Right ventricle myocardium inferior (tissue), 1 donor: ENCODE results near the gene OR2H1. TPM values are rescaled to one million over a fixed set of nuclear protein-coding genes. Genes with fewer than 3 reads are reported as not detected.
"Not testable (repeated sequence)": the region's sequence is repeated elsewhere in the genome, so short reads cannot be mapped to it uniquely, and the experiment has no call there.

Source experiments
- ATAC-seq: fragments of 200-7000 bp; cut with Tn5 transposase; one replicate; pipeline ENCODE4 v1.9.1; 2020; ENCODE audit warnings: mild to moderate bottlenecking, moderate library complexity
- DNase-seq: peaks from one replicate; pipeline ENCODE4 v3.0.0; 2021; ENCODE audit errors: missing footprints
- intact Hi-C: fragments of 100-400 bp; cut with DNase I; formaldehyde crosslinking; loops from one replicate; pipeline ENCODE4 v1.11.0; 2022
- long read RNA-seq: library from polyadenylated mRNA; unstranded; transcript quantifications from one replicate; pipeline ENCODE4 v2.0.0, GENCODE V29; 2021
- total RNA-seq: library from RNA; stranded (reverse); fragmentation: NEBNext Ultra II Directional; extraction: Animal tissue kit (Norgen Biotek cat#: 25700); gene quantifications from one replicate; pipeline ENCODE4 v1.2.1, GENCODE V29; 2021
- donor health status: DM: no; HTN: yes; CAD: no; lungs with severe emphysema.

OR2H1 gene
- not detected for total RNA-seq
- long read RNA-seq = 0 reads

DNA sequence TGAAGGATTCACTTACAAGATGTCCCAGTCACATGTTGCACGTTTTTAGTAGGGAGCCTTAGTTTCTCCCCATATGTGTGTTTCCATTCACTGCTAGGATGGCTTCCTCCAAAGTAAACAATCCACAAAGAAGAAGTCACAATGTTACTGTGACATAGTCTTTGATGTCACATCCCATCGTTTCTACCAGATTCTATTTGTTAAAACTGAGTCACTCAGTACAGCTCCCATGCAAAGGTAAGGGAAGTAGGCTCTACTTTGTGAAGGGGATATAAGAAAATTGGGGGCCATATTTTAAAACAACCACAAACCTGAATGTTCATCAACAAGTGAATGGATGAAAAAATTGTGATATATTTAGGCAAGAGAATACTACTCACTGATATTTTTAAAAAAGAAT lies at the start of gene OR2H1, which contains the start of gene OR11A1:
Gene OR2H1, plus strand, starts transcription at position 185 of the 400 bp plus-strand sequence. CDS start 4,615 bp downstream, outside the sequence.
Gene OR11A1, minus strand, starts transcription at position 101 of the 400 bp plus-strand sequence. CDS start 29,430 bp downstream, outside the sequence.
- intact Hi-C loops = no loop called here
- no peak for ATAC-seq
- DNase-seq = no peak

DNA sequence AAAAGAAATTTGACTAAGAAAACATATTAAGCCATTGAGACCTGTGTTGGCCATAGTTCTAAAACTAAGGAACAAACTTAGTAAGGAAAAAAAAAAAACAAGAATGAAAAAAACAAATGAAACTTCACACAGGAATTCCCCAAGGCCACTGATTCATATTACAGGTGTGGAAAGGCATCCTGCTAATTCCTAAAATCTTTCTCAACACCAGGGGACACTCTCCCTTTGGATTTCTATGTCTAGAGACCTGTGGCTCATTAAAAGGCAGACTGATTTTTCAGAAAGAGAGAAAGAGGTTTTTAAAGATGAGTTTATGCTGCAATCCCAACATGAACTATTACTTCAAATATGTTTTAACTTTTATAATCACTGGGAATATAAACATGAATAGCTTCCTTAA lies 42.4 kb upstream of the OR2H1 start, which contains the start of gene OR12D1:
Gene OR12D1, plus strand, starts transcription at position 341 of the 400 bp plus-strand sequence.
- ATAC-seq (no peak), DNase-seq (no peak)
- intact Hi-C loops = no loop called here

DNA sequence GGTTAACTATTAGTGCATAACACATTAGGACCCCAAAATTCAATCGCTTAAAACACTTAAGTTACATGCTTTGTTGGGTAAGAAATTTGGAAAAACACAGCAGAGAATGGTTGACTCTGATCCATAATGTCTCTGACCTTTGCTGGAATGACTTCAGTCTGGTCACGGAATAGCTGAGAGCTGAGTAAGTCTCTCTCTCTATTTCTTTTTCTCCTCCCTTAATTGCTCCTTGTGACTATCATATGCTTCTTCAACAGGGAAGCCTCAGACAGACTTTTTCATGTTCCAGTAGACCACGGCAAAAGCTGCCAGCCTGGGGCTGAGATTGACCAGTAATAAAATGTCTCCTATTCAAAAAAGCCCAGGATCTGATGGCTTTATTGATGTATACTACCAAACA lies 37.4 kb upstream of the OR2H1 start:
- DNase-seq (no peak), ATAC-seq (no peak)
- intact Hi-C loops = no loop called here

DNA sequence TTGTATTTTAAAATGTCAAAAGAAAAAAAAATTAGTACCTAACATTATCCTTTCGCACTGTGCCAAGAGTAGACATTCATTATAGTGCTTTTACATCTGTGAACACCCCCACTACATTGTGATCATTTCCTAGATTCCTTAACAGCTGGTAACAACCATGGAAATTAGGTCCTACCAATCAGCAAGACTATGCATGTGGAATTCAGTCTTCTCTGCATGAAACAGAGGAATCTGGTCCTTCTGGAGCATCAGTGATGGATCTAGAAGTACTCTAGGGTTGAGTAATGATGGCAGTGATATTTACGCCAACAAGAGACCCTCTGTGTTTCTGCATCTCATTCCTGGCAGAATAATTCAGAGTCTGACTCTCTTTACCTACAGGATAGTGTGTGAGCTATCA lies 32.8 kb upstream of the OR2H1 start:
- ATAC-seq (no peak), DNase-seq (no peak)
- intact Hi-C loops = no loop called here

DNA sequence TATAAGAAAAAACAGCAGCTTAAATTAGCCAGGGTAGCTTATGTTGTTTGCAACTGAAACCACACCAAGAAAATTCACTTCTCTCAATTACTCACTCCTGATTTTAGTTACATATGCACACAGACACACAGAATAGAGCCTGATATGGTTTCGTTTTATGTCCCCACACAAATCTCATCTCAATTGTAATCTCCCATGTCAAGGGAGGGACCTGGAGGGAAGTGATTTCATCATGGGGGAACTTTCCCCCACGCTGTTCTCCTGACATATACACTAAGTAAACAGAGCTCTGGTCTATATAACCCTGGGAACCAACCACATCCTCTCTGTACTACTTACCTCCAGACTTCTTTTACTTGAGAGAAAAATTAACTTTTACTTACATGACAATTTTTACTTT lies 32.4 kb upstream of the OR2H1 start:
- ATAC-seq (no peak), DNase-seq (no peak)
- intact Hi-C loops = no loop called here

DNA sequence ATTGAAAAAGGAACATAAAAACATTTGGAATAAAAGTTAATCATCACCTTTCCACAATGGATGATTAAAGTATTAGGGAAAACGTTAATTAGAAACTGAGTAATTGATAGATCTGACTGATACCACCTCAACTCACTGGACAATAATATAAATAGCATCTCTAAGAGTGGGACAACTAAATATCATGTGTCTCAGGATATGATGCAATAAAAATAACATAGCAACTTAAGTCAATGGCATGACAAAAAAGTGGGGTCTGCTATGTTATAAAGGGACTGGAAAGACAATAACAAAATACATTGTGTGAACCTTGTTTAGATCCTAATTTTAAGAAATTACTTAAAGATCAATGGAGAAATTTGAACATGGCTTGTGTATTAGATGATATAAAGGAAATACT lies 31.9 kb upstream of the OR2H1 start:
- intact Hi-C loops = no loop called here
- DNase-seq (no peak), ATAC-seq (no peak)

GRCh38 chr6:29426654-29427053 lies 30.3 kb upstream of the OR2H1 start:
- DNase-seq (no peak), ATAC-seq (no peak)
- intact Hi-C loops = no loop called here

DNA sequence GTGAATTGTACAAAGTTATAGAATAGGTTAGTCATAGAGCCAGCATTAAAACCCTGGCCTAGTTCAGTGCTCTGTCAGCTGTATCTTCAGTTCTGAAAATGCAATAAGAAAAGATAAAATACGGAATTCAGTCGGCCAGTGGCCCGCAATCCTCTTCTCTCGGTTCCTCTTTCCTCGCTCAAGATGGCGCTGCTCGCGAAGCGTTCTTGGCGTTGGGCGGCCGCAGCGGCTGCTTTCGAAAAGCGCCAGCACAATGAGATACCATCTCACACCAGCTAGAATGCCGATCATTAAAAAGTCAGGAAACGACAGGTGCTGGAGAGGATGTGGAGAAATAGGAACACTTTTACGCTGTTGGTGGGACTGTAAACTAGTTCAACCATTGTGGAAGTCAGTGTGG lies 20.2 kb upstream of the OR2H1 start:
- ATAC-seq, intact Hi-C loops, DNase-seq: not testable (repeated sequence)

DNA sequence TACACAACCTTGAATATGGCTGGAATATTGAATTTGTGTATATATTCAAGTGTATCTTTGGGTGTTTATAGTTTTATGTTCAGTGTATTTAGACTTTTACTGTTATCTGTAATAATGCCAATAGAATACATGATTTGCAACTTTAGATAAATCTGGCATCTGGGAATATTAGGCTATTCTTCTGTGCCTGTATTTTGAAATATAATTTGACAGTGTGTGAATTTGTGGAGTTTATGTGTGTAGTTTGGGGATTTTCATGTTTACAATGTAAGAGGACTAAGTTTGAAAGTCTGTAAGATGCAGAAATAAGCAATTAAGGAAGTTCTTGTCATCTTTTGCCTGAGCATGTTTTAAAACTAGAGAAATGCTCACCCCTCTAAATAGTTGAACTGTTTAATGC lies 17.9 kb upstream of the OR2H1 start, which contains the start of gene OR10C1:
Gene OR10C1, plus strand, starts transcription at position 301 of the 400 bp plus-strand sequence. CDS start 710 bp downstream, outside the sequence.
- ATAC-seq (no peak), DNase-seq (no peak)
- intact Hi-C loops = no loop called here

GRCh38 chr6:29442719-29443118 lies 14.2 kb upstream of the OR2H1 start:
- DNase-seq (no peak), ATAC-seq (no peak)
- intact Hi-C loops = no loop called here

GRCh38 chr6:29444031-29444430 lies 12.9 kb upstream of the OR2H1 start:
- ATAC-seq, intact Hi-C loops, DNase-seq: not testable (repeated sequence)

DNA sequence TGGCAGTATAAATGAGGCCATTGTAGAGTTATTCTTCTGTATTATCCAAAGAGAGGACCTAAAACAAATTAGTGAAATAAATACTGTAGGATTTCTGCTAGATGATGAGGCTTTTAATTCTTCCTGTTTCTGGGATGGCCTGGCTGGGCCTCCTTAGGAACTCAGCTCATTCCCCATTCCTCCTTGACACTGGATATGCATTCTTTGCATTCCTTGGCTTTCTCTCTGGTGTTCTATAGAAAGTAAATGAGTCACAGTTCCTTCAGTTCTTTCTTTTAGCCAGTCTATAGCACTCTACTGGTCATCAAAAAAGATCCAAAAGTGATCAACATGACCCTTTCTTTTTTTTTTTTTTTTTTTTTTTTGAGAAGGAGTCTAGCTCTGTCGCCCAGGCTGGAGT lies 9.3 kb upstream of the OR2H1 start:
- ATAC-seq = no peak
- intact Hi-C loops = no loop called here
- DNase-seq = no peak

GRCh38 chr6:29451471-29452193 lies 5.3 kb upstream of the OR2H1 start:
- DNase-seq (no peak), ATAC-seq (no peak)
- intact Hi-C loops = no loop called here

DNA sequence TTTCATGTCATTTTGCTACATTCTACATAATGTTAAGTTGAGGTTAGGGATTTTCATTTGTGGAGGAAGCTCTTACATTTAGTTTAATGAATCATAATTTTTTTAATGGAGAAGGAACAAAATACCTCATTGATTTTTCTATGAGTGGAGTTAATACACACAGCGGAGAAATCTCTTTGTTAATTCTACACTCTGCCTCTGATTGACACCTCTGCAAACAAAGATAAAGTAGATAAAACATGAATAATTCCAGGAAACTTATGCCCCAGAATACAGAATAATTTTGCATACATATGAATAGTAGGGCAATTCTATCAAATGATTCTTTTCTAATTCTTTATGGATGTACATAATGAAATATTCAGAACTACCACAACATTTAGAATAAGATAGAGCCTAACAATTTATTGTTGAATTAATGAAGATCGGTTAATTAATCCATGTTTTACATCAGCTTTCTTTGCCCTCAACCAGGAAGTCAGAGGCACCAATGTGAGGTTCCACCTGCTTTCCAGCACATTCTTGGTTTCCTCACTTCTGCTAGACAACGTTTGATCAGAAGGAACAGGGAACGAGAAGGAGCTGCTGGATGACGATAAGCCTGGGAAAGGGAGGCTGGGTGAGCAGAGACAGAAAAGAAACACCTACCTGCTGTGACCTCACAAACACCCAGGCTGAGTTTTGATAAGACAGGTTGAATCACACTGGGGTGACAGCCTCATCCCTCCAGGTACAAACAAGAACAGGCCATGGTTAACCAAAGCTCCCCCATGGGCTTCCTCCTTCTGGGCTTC lies 4.3 kb downstream of the OR2H1 start:
- no peak for ATAC-seq
- no peak for DNase-seq
- intact Hi-C loops = no loop called here

GRCh38 chr6:29462022-29462421 lies 5.1 kb downstream of the OR2H1 start:
- intact Hi-C loops = no loop called here
- ATAC-seq (no peak), DNase-seq (no peak)

DNA sequence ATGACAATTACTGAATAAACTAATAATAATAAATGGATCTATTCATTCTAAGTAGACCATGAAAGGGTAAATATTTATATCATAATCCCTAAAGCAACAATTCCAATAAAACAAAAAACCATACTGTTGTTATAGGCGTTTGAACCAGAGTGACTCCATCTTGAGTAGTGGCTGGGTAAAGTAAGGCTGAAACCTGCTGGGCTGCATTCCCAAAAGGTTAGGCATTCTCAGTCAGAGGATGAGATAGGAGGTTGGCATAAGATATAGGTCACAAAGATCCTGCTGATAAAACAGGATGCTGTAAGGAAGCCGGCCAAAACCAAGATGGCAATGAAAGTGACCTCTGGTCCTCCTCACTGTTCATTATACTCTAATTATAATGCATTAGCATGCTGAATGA lies 8.3 kb downstream of the OR2H1 start:
- no peak for ATAC-seq
- no peak for DNase-seq
- intact Hi-C loops = no loop called here

DNA sequence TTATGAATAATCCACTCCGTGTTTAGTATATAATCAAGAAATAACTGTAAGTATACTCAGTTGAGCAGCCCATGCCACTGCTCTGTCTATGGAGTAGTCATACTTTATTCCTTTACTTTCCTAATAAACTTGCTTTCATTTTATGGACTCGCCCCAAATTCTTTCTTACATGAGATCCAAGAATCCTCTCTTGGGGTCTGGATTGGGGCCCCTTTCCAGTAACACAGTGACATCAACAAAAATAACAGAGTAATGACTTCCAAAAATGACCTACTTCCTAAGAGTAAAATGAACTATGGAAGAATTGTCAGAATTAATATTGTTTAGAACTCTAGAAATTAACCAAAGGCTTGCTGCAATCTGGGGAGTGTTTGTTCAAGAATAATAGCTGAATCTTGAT lies 8.8 kb downstream of the OR2H1 start:
- no peak for ATAC-seq
- DNase-seq = no peak
- intact Hi-C loops = no loop called here

- DNase-seq (no peak), ATAC-seq (no peak)
- intact Hi-C loops = no loop called here
Observed at GRCh38 chr6:29466241-29466640, 9.3 kb downstream of the OR2H1 start.

DNA sequence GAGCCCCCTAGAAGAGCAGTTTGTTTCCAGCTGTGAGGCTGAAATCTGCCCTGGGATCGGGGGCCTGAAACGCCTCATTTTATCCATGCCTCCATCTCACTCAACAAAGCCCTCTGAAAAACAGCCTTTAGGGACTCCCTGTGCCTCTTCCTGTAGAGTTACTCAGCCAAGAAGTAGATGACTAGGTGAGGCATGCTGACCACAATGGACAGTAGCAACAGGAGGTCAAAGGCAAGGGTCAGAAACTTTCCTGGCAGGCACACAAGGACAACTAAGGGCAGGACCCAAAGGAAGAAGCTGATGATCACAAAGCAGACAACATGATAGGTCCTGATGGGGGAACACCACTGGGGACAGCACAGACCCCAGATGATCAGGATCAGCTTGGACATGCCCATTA lies 18.0 kb downstream of the OR2H1 start:
- no peak for ATAC-seq

DNA sequence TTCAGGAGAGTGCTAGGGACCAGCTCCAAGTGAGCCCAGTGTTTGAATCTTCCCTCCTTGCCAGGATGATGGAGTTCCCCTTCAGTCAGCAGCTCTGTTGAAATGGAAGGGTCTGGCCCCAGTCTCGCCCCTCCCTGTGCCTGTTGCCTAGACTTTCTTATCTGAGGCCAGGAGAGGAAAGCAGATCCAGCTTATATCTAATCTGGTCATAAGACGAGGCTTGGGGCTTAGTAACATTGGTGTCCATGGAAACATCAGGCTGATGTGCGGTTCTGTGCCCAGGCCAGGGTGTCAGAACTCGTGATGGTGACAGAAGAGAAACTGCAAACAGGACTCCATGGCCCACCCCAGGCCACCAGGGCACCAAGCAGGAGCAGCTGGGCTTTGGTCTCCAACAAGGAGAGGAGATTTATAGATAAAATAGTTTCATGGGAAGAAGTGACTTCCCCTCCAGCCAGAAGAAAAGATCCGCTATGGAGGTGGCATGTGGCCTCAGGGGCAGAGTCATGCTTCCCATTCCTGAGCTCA lies 21.0 kb downstream of the OR2H1 start:
- DNase-seq = no peak
- intact Hi-C loops = no loop called here
- ATAC-seq = no peak

More for the DNA sequence above, 18.0 kb downstream of the OR2H1 start:
- DNase-seq = no peak
- intact Hi-C loops = no loop called here
